SK-N-DZ (cell line): ENCODE results near the gene APOF. TPM values are rescaled to one million over a fixed set of nuclear protein-coding genes. Genes with fewer than 3 reads are reported as not detected.
"Not testable (repeated sequence)": the region's sequence is repeated elsewhere in the genome, so short reads cannot be mapped to it uniquely, and the experiment has no call there.

Source experiments
- DNase-seq: peaks from one replicate; pipeline ENCODE4 v3.0.0-alpha.2; 2015; ENCODE audit warnings: low spot score
- polyA plus RNA-seq, 2 experiments: library from polyadenylated mRNA; depleted of rRNA; stranded (reverse); fragments of >200 nt; gene quantifications; 2 replicates each; pipeline ENCODE4 v1.2.3, GENCODE V29; 2014

APOF gene, protein sequence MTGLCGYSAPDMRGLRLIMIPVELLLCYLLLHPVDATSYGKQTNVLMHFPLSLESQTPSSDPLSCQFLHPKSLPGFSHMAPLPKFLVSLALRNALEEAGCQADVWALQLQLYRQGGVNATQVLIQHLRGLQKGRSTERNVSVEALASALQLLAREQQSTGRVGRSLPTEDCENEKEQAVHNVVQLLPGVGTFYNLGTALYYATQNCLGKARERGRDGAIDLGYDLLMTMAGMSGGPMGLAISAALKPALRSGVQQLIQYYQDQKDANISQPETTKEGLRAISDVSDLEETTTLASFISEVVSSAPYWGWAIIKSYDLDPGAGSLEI
- not detected in 2 replicates for polyA plus RNA-seq (2014; cell fraction: cytosol; rRNA removed)
- polyA plus RNA-seq (2014; cell fraction: nucleus; rRNA removed): not detected in 2 replicates

- DNase-seq: no peak
Observed at GRCh38 chr12:56362130-56363059, at the start of gene APOF. APOF (minus strand) TSS chr12:56362857; CDS start chr12:56362745, 112 bp downstream.

DNA sequence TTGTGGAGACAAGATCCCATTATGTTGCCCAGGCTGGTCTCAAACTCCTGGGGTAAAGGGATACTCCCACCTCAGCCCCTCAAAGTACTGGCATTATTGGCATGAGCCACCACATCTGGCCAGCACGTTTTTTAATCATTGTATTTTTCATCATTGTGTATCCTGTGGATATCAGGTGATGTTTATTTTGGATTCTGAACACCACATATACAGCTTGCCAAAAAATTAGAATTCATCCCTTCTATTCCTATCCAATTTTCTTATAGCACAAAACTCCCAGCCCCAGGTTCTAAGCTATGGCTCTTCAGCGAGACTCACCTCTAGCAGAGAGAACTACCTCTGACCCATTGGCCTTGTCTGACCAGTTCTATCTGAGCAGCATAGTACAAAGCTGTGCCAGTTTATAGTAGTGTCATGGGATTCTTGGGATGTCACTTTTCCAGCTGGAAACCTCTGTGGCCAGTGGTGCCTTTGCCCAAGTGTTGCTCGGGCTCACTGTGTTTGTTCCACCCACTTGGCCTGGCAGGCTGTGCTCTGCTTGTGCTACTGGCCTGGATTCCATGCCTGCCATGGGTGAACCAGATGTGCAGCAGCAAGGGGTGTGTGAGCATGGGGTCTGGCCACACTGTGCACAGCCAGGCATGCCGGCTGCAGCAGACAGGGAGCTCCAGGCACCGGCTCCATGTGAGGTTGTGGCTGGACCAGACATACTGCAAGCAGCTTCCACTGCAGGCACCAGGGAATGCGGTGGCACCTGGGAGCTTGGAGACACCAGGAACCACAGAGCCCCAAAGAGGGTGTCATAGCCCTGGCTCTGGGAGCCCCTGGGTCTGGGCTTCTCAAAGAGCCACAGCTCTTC lies 49.4 kb upstream of the APOF start:
- DNase-seq: no peak

DNA sequence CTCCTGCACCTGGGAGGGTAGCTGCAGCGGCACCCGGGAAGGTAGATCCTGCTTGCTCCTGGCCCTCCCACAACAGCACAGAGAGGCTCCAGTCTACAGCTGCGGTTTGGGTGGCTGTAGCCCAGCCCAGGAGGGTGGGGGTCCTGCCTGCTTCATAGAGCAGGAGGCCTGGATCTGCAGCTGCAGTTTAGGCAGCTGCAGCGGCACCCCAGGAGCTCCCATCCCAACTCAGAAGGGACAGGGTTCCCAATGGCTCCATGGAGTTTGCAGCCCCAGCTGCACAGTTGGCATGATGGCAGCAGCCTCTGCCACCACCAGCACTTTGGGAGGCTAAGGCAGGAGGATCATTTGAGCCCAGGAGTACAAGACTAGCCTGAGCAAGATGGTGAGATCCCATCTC lies 48.1 kb upstream of the APOF start:
- no peak for DNase-seq

- DNase-seq: no peak
Observed at GRCh38 chr12:56408799-56409417, 46.3 kb upstream of the APOF start.

- DNase-seq: not testable (repeated sequence)
Observed at GRCh38 chr12:56404227-56404626, 41.6 kb upstream of the APOF start.

GRCh38 chr12:56401612-56402011 lies 39.0 kb upstream of the APOF start:
- DNase-seq: not testable (repeated sequence)

DNA sequence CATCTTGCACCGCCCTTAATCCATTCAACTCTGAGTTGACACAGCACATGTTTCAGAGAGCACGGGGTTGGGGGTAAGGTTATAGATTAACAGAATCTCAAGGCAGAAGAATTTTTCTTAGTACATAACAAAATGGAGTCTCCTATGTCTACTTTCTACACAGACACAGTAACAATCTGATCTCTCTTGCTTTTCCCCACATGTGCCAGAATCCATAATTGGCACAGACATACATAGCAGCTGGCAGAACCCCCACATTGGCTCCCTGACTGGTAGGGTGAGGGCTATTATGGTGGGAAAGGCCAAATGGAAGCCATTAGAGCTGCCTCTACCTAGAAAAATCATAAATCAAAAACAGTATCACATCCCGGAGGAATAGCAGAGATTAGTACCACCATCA lies 38.5 kb upstream of the APOF start:
- not testable (repeated sequence) for DNase-seq

GRCh38 chr12:56399466-56399865 lies 36.8 kb upstream of the APOF start:
- not testable (repeated sequence) for DNase-seq

DNA sequence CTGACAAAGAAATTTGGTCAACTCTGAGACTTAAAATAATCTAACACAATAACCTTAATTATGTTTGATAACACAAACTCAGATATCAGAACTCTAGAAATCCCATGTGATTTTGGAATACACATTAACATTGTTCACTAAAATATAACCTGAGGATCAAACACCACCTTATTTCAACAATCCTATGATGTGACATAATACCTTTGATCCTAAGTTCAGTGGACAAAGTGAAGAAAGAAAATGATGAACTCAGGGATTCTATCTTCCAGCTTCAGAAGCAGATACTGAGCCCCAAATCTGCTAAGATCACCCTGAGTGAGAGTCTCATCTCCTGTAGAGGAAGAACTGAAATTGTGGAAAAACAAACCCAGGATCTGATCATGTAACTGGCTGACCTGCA lies 35.7 kb upstream of the APOF start:
- DNase-seq: no peak

DNA sequence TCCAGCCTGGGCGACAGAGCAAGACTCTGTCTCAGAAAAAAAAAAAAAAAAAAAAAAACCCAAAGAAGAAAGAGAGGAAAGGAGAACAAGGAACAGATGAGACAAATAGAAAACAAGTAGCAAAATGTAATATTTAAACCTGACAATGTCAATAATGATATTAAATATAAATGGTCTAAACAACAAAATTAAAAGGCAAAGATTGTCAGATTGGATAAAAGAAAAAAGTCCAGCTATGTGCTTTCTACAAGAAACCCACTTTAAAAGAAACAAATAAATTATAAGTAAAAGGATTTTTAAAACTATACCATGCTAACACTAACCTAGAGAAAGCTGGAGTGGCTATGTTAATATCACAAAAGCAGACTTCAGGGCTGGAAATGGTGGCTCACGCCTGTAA lies 29.7 kb upstream of the APOF start:
- DNase-seq: no peak

DNA sequence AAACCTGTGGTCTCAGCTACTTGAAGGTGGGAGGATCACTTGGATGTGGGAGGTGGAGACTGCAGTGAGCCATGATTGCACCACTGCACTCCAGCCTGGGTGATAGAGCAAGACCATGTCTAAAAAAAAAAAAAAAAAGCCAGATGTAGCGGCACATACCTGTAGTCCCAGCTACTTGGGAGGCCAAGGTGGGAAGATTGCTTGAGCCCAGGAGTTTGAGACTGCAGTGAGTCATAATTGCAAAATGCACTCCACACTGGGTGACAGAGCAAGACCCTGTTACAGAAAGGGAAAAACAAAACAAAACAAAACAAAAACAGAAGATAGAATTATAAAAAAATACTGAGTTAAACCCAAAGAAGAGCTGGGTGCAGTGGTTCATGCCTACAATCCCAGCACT lies 29.1 kb upstream of the APOF start:
- DNase-seq: no peak

- no peak for DNase-seq
Observed at GRCh38 chr12:56389412-56389811, 26.8 kb upstream of the APOF start.

GRCh38 chr12:56387152-56387736 lies 24.6 kb upstream of the APOF start:
- DNase-seq: no peak

- no peak for DNase-seq
Observed at GRCh38 chr12:56385873-56386272, 23.2 kb upstream of the APOF start.

DNA sequence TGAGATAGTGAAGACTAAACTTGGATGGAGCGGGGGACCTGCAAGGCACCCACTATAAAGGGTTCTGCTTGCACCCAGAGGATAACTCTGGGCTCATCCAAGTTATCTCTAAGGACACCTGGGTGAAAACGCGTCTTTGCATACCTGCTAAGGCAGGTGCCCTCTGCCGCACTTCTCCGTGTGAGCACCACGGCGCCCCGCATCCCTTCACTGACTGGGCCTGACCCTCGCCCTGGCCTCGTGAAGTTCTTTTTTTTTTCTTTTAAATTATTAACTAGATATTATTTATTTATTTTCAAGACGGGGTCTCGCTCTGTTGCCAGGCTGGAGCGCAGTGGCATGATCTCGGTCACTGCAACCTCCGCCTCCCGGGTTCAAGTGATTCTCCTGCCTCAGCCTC lies 20.0 kb upstream of the APOF start:
- no peak for DNase-seq

DNA sequence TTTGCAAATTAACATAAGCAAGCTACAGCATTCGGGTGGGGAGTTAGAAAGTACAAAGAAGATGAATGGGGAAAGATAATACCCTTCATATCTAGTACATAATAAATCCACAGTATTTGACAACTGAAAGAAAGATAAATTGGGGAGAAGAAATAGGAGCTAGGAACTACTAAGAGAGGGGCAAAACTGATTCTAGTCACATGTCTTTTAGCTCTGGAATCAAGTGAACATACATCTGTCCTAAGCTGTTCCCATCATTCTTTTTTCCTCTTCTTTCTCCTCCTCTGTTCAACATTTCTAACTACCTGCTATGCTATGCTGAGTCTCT lies 15.3 kb upstream of the APOF start:
- DNase-seq: no peak

DNA sequence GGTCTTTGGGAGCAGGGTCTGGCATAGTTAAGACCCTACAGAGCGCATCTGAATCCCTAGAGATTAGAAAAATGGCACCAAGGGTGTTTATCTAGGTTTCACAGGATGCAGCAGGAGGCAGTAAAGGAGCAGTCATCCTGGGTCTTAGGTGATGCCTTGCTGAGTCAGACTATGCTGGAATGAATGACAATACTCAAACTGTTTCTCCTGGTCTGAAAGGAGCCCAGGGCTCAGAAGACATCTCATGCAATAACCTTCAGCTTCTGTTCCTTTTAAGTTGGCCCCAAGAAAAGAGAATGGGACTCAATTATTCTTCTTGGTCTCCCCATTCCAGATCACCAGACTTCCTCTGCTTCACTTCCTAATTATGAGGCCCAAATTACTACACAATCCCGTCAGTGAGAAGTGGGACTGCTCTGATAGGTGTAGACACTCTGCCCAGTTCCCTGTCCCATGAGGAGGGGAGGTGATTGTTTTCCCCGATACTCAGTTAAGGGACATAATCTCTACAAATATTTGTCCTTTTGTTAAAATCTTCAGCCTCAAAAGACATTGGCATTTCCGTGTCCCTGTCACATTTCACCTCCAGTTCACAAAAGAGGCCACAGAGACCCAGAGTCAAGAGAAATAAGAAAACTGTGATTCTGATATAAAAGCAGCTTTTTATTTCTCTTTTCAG lies 14.8 kb upstream of the APOF start:
- DNase-seq: no peak

DNA sequence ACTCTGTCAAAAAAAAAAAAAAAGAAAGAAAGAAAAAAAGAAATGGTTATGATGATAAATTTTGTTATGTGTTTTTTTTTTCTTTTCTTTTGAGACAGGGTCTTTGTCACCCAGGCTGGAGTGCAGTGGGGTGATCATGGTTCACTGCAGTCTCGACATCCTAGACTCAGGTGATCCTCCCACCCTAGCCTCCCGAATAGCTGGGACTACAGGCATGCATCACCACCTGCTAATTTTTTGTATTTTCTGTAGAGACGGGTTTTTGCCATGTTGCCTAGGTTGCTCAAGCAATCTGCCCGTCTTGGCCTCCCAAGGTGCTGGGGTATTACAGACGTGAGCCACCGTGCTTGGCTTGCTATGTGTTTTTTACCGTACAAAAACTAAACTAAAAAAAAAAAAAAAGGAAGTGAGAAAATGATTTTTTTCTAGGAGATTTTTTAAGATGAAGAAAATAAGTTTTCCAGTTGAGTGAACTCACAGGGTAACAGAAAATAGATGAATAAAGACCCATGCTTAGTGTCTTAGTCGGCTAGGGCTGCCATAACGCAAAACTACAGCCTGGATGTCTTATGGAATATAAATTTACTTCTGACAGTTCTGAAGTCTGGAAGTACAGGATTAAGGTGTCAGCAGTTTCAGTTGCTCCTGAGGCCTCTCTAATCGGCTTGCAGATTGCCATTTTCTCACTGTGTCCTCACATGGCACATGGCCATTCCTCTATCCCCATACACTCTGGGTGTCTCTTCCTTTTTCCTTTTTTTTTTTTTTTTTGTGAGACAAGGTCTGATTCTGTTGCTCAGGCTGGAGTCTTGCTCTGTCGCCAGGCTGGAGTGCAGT lies 13.2 kb upstream of the APOF start:
- DNase-seq: no peak
